ENCODE measurements around the gene ABCC8.

The ABCC8 gene

GRCh38 chr11:17410606-17411379 lies 65.9 kb downstream of the ABCC8 start:
- Mint-ChIP-seq H3K4me1 (peaks cover 3% of the 10 kb centered on the region), H3K27ac (no peak overlapping the region), H3K9me3 (no peaks in the 10 kb centered on the region), H3K27me3 (ENCODE audit: low read depth) (peaks cover 14% of the 10 kb centered on the region), H3K4me3 (no peak overlapping the region), H3K36me3 (ENCODE audit: low read depth) (no peaks in the 10 kb centered on the region)
- no peak for TF ChIP-seq CTCF (IDR thresholded peaks at IDR 0.05; ENCODE audit: unreplicated experiment in 3 of 3)

GRCh38 chr11:17408641-17409040 lies 68.0 kb downstream of the ABCC8 start:
- no peak overlapping the region for H3K27ac Mint-ChIP-seq
- H3K36me3 Mint-ChIP-seq (ENCODE audit: low read depth): no peaks in the 10 kb centered on the region
- no peak for TF ChIP-seq CTCF (IDR thresholded peaks at IDR 0.05; ENCODE audit: unreplicated experiment in 3 of 3)
- H3K4me1 Mint-ChIP-seq: peaks cover 8% of the 10 kb centered on the region
- H3K4me3 Mint-ChIP-seq: no peak overlapping the region
- H3K9me3 Mint-ChIP-seq: no peaks in the 10 kb centered on the region
- H3K27me3 Mint-ChIP-seq (ENCODE audit: low read depth): peaks cover 17% of the 10 kb centered on the region

GRCh38 chr11:17408026-17408425 lies 68.6 kb downstream of the ABCC8 start:
- H3K27ac Mint-ChIP-seq: no peak overlapping the region
- no peak for TF ChIP-seq CTCF (IDR thresholded peaks at IDR 0.05; ENCODE audit: unreplicated experiment in 3 of 3)
- H3K4me3 Mint-ChIP-seq: no peak overlapping the region
- H3K27me3 Mint-ChIP-seq (ENCODE audit: low read depth): peaks cover 13% of the 10 kb centered on the region
- no peaks in the 10 kb centered on the region for H3K9me3 Mint-ChIP-seq
- no peaks in the 10 kb centered on the region for H3K36me3 Mint-ChIP-seq (ENCODE audit: low read depth)
- peaks cover 8% of the 10 kb centered on the region for H3K4me1 Mint-ChIP-seq

GRCh38 chr11:17407575-17407974 lies 69.1 kb downstream of the ABCC8 start:
- Mint-ChIP-seq H3K4me1 (peaks cover 8% of the 10 kb centered on the region), H3K9me3 (no peaks in the 10 kb centered on the region), H3K4me3 (no peak overlapping the region), H3K27me3 (ENCODE audit: low read depth) (peaks cover 13% of the 10 kb centered on the region), H3K36me3 (ENCODE audit: low read depth) (no peaks in the 10 kb centered on the region), H3K27ac (no peak overlapping the region)
- TF ChIP-seq CTCF (IDR thresholded peaks at IDR 0.05; ENCODE audit: unreplicated experiment in 3 of 3): no peak

GRCh38 chr11:17406818-17407149 lies 69.9 kb downstream of the ABCC8 start:
- H3K4me1 Mint-ChIP-seq: peaks cover 8% of the 10 kb centered on the region
- no peak for TF ChIP-seq CTCF (IDR thresholded peaks at IDR 0.05; ENCODE audit: unreplicated experiment in 3 of 3)
- H3K27me3 Mint-ChIP-seq (ENCODE audit: low read depth): peaks cover 13% of the 10 kb centered on the region
- H3K36me3 Mint-ChIP-seq (ENCODE audit: low read depth): no peaks in the 10 kb centered on the region
- no peak overlapping the region for H3K27ac Mint-ChIP-seq
- H3K4me3 Mint-ChIP-seq: no peak overlapping the region
- H3K9me3 Mint-ChIP-seq: no peaks in the 10 kb centered on the region
